WERI-Rb-1 (cell line): ENCODE data around the gene COL23A1.

Experiments
- DNase-seq: peaks from one replicate; pipeline ENCODE4 v3.0.0-alpha.2; 2020
- H3K27ac ChIP-seq: fragments of 250-450 bp; sonication (Bioruptor Pico); 2 replicates; pipeline ENCODE4 v1.5.1; 2020; ENCODE audit warnings: mild to moderate bottlenecking, moderate library complexity
- H3K27me3 ChIP-seq: fragments of 250-450 bp; sonication (Bioruptor Pico); 2 replicates; pipeline ENCODE4 v1.5.1; 2021; ENCODE audit warnings: mild to moderate bottlenecking, low read depth, moderate library complexity; ENCODE audit not compliant: insufficient read depth, severe bottlenecking
- H3K36me3 ChIP-seq: fragments of 250-450 bp; sonication (Bioruptor Pico); 2 replicates; pipeline ENCODE4 v1.5.1; 2020; ENCODE audit warnings: mild to moderate bottlenecking, moderate library complexity
- H3K4me3 ChIP-seq: 2 replicates; pipeline ENCODE4 v1.5.1; 2011; ENCODE audit warnings: low read depth, mild to moderate bottlenecking, control low read depth, low read length
- H3K9me3 ChIP-seq: fragments of 250-450 bp; sonication (Bioruptor Pico); 2 replicates; pipeline ENCODE4 v1.5.1; 2021; ENCODE audit warnings: mild to moderate bottlenecking, moderate library complexity; ENCODE audit not compliant: severe bottlenecking
- CTCF ChIP-seq: IDR thresholded peaks from 2 replicates; pipeline ENCODE4 v1.5.1; 2011; ENCODE audit warnings: low read depth, mild to moderate bottlenecking, control low read depth, inconsistent platforms, low read length

The COL23A1 gene

GRCh38 chr5:178396796-178397720 lies 193.1 kb downstream of the COL23A1 start:
- Histone ChIP-seq H3K9me3 (no peaks in the 10 kb centered on the region), H3K27me3 (no peaks in the 10 kb centered on the region), H3K27ac (no peak overlapping the region), H3K36me3 (no peaks in the 10 kb centered on the region), H3K4me3 (no peak overlapping the region)
- DNase-seq, result peak; percentile 31
- no peak; the same call in 1 of the 2 replicates for TF ChIP-seq CTCF

- Histone ChIP-seq H3K36me3 (no peaks in the 10 kb centered on the region), H3K9me3 (no peaks in the 10 kb centered on the region), H3K4me3 (no peak overlapping the region), H3K27ac (no peak overlapping the region), H3K27me3 (no peaks in the 10 kb centered on the region)
- TF ChIP-seq CTCF, result no peak
- no peak for DNase-seq
Observed at GRCh38 chr5:178394074-178394473, 196.1 kb downstream of the COL23A1 start.

GRCh38 chr5:178392931-178393394 lies 197.2 kb downstream of the COL23A1 start:
- no peaks in the 10 kb centered on the region for H3K36me3 ChIP-seq
- H3K9me3 ChIP-seq, result no peaks in the 10 kb centered on the region
- no peak overlapping the region for H3K27ac ChIP-seq
- no peaks in the 10 kb centered on the region for H3K27me3 ChIP-seq
- TF ChIP-seq CTCF, result no peak
- DNase-seq, result no peak
- no peak overlapping the region for H3K4me3 ChIP-seq

- no peaks in the 10 kb centered on the region for H3K27me3 ChIP-seq
- H3K36me3 ChIP-seq, result no peaks in the 10 kb centered on the region
- H3K4me3 ChIP-seq, result no peak overlapping the region
- no peak for TF ChIP-seq CTCF
- DNase-seq, result no peak
- no peak overlapping the region for H3K27ac ChIP-seq
- no peaks in the 10 kb centered on the region for H3K9me3 ChIP-seq
Observed at GRCh38 chr5:178392386-178392785, 197.8 kb downstream of the COL23A1 start.

GRCh38 chr5:178391480-178391879 lies 198.7 kb downstream of the COL23A1 start:
- H3K27me3 ChIP-seq, result no peaks in the 10 kb centered on the region
- no peak for TF ChIP-seq CTCF
- no peaks in the 10 kb centered on the region for H3K36me3 ChIP-seq
- H3K4me3 ChIP-seq, result no peak overlapping the region
- DNase-seq, result no peak
- H3K9me3 ChIP-seq, result no peaks in the 10 kb centered on the region
- no peak overlapping the region for H3K27ac ChIP-seq
